A549 (cell line): ENCODE data around the gene PYGO1.

Experiments used
- CTCF ChIP-seq: fragments of >200 bp; sonication (Bioruptor Twin); formaldehyde crosslinking; IDR thresholded peaks from 3 replicates; pipeline ENCODE4 v1.5.1; 2016
- HDAC2 ChIP-seq: fragments of 200-600 bp; sonication (generic); IDR thresholded peaks from 2 replicates; pipeline ENCODE4 v1.6.1; 2016
- ZC3H11A ChIP-seq: fragments of 450-650 bp; IDR thresholded peaks from 2 replicates; pipeline ENCODE4 v1.6.1; 2014; ENCODE audit warnings: antibody characterized with exemption, mild to moderate bottlenecking

GRCh38 chr15:55589287-55589686 lies 1.1 kb upstream of the PYGO1 start:
- TF ChIP-seq CTCF = no peak
- no peak for TF ChIP-seq HDAC2
- TF ChIP-seq ZC3H11A = no peak
